Cardiac muscle cell (in vitro differentiated cells and primary cell): ENCODE data around the gene BRCC3. TPM values are rescaled to one million over a fixed set of nuclear protein-coding genes. Genes with fewer than 3 reads are reported as not detected.

ENCODE experiments used
- DNase-seq, 2 donors: peaks; one replicate each; pipeline versions ENCODE4 v3.0.0 to v3.0.0-alpha.2; 2010 to 2017; ENCODE audit warnings: low read depth in 1 of 2, low spot score in 1 of 2
- H3K27ac ChIP-seq: fragments of 200-600 bp; sonication (generic); 2 replicates; pipeline ENCODE4 v1.5.1; 2016
- H3K27me3 ChIP-seq: fragments of 200-600 bp; sonication (generic); 2 replicates; pipeline ENCODE4 v1.6.0; 2016; ENCODE audit warnings: control low read depth
- H3K36me3 ChIP-seq: fragments of 200-600 bp; sonication (generic); 2 replicates; pipeline ENCODE4 v1.5.1; 2016; ENCODE audit warnings: control low read depth
- H3K4me1 ChIP-seq: fragments of 200-600 bp; sonication (generic); 2 replicates; pipeline ENCODE4 v1.8.1; 2017; ENCODE audit warnings: low read depth, mild to moderate bottlenecking, mixed run types
- H3K4me3 ChIP-seq: fragments of 200-600 bp; sonication (generic); 2 replicates; pipeline ENCODE4 v1.5.1; 2016; ENCODE audit warnings: mild to moderate bottlenecking
- H3K9me3 ChIP-seq: fragments of 200-600 bp; sonication (generic); 2 replicates; pipeline ENCODE4 v1.5.1; 2017; ENCODE audit warnings: low read depth, mild to moderate bottlenecking, control low read depth
- CTCF ChIP-seq: IDR thresholded peaks from 2 replicates; pipeline ENCODE4 v1.5.1; 2012; ENCODE audit warnings: low read depth, mild to moderate bottlenecking, low read length
- polyA plus RNA-seq: library from polyadenylated mRNA; unstranded; fragments of >200 nt; fragmentation: Nextera tagmentation; extraction: Ambion mirVana; gene quantifications from 2 replicates; pipeline ENCODE4 v1.2.1, GENCODE V29; 2016
- total RNA-seq: library from RNA; depleted of rRNA; stranded (reverse); fragments of >200 nt; gene quantifications from 2 replicates; pipeline ENCODE4 v1.2.3, GENCODE V29; 2016

BRCC3 gene
- total and polyA plus RNA-seq, 2 experiments from 2014 or later: 6.0 to 28.0 TPM

- no peak for TF ChIP-seq CTCF
- peaks cover 10% of the 10 kb centered on the region for H3K4me1 ChIP-seq
- peak in 1 of 2 donors; percentile 91 for DNase-seq
- H3K9me3 ChIP-seq: no peaks in the 10 kb centered on the region
- H3K36me3 ChIP-seq: no peaks in the 10 kb centered on the region
- no peaks in the 10 kb centered on the region for H3K27me3 ChIP-seq
- peak overlapping the region; percentile 51 for H3K4me3 ChIP-seq
- H3K27ac ChIP-seq: peak overlapping the region; percentile 99
Measured at GRCh38 chrX:155027509-155028066, 43.7 kb upstream of the BRCC3 start.

GRCh38 chrX:155028129-155028528 is 43.2 kb upstream of the BRCC3 start:
- no peak for DNase-seq
- peak overlapping the region; percentile 51 for H3K4me3 ChIP-seq
- H3K36me3 ChIP-seq: no peaks in the 10 kb centered on the region
- TF ChIP-seq CTCF: no peak
- H3K27me3 ChIP-seq: no peaks in the 10 kb centered on the region
- H3K9me3 ChIP-seq: no peaks in the 10 kb centered on the region
- H3K4me1 ChIP-seq: peaks cover 10% of the 10 kb centered on the region
- H3K27ac ChIP-seq: peak overlapping the region; percentile 99

- H3K9me3 ChIP-seq: no peaks in the 10 kb centered on the region
- H3K36me3 ChIP-seq: no peaks in the 10 kb centered on the region
- no peak for TF ChIP-seq CTCF
- peak overlapping the region; percentile 57 for H3K27ac ChIP-seq
- H3K4me3 ChIP-seq: peak overlapping the region; percentile 51
- peak in 1 of 2 donors; percentile 71 for DNase-seq
- H3K4me1 ChIP-seq: peaks cover 10% of the 10 kb centered on the region
- no peaks in the 10 kb centered on the region for H3K27me3 ChIP-seq
Measured at GRCh38 chrX:155028877-155029291, 42.4 kb upstream of the BRCC3 start.

GRCh38 chrX:155031657-155032056 is 39.7 kb upstream of the BRCC3 start:
- H3K4me1 ChIP-seq: peaks cover 10% of the 10 kb centered on the region

GRCh38 chrX:155035688-155036087 is 35.6 kb upstream of the BRCC3 start:
- no peak for DNase-seq
- peaks cover 4% of the 10 kb centered on the region for H3K36me3 ChIP-seq
- H3K27me3 ChIP-seq: no peaks in the 10 kb centered on the region
- no peak overlapping the region for H3K27ac ChIP-seq
- H3K9me3 ChIP-seq: no peaks in the 10 kb centered on the region
- H3K4me1 ChIP-seq: no peaks in the 10 kb centered on the region
- no peak overlapping the region for H3K4me3 ChIP-seq
- no peak for TF ChIP-seq CTCF

More at GRCh38 chrX:155031657-155032056, 39.7 kb upstream of the BRCC3 start:
- H3K27ac ChIP-seq: no peak overlapping the region
- H3K9me3 ChIP-seq: no peaks in the 10 kb centered on the region
- peaks cover 2% of the 10 kb centered on the region for H3K36me3 ChIP-seq
- no peak for TF ChIP-seq CTCF
- H3K4me3 ChIP-seq: no peak overlapping the region
- no peaks in the 10 kb centered on the region for H3K27me3 ChIP-seq
- peak in 1 of 2 donors; percentile 58 for DNase-seq
